IMR-90 (cell line): ENCODE measurements around the gene BPIFB1. TPM values are rescaled to one million over a fixed set of nuclear protein-coding genes. Genes with fewer than 3 reads are reported as not detected.

ENCODE experiments used
- ATAC-seq: fragments of 200-7000 bp; cut with Tn5 transposase; 2 replicates; pipeline ENCODE4 v1.9.1; 2020; ENCODE audit warnings: low read depth, mild to moderate bottlenecking, moderate library complexity
- BruUV-seq: library from RNA; stranded (reverse); fragments of 400-500 nt; replicated peaks from 2 replicates; lab custom pipeline; 2021; lab: Mats Ljungman, UMichigan
- CTCF ChIA-PET: fragments of 300-600 bp; formaldehyde crosslinking; extraction: SDS; loops from one replicate; lab custom pipeline; 2021; ENCODE audit warnings: antibody characterized with exemption; lab: Yijun Ruan, JAX
- POLR2A ChIA-PET: fragments of 300-600 bp; sonication (Branson Sonifier 250); formaldehyde crosslinking; loops from one replicate; lab custom pipeline; 2022; ENCODE audit warnings: antibody characterized with exemption; ENCODE audit not compliant: unreplicated experiment; lab: Charles Lee
- DNase-seq: peaks from one replicate; pipeline ENCODE4 v3.0.0; 2013
- H2AFZ ChIP-seq: replicated peaks from 2 replicates; pipeline ENCODE3; 2013; ENCODE audit warnings: low read length, mild to moderate bottlenecking; ENCODE audit not compliant: poor library complexity
- H2AK5ac ChIP-seq: 2 replicates; pipeline ENCODE4 v1.6.1; 2013; ENCODE audit warnings: low read depth, low read length, inconsistent platforms
- H2AK9ac ChIP-seq: replicated peaks from 2 replicates; pipeline ENCODE3; 2013; ENCODE audit warnings: mild to moderate bottlenecking, low read depth, low read length, moderate library complexity; ENCODE audit not compliant: poor library complexity
- H2BK120ac ChIP-seq: 2 replicates; pipeline ENCODE4 v1.6.1; 2013; ENCODE audit warnings: low read depth, low read length, inconsistent platforms
- H2BK15ac ChIP-seq: 3 replicates; pipeline ENCODE4 v1.6.1; 2013; ENCODE audit warnings: low read depth, low read length, inconsistent platforms
- H2BK20ac ChIP-seq: 2 replicates; pipeline ENCODE4 v1.6.1; 2013; ENCODE audit warnings: low read depth, mild to moderate bottlenecking, inconsistent platforms, low read length, moderate library complexity
- H2BK5ac ChIP-seq: 2 replicates; pipeline ENCODE4 v1.6.1; 2013; ENCODE audit warnings: mild to moderate bottlenecking, low read depth, low read length, inconsistent platforms; ENCODE audit not compliant: poor library complexity, severe bottlenecking
- H3K14ac ChIP-seq: replicated peaks from 2 replicates; pipeline ENCODE4 v1.6.1; 2013; ENCODE audit warnings: low read depth, low read length, inconsistent platforms
- H3K18ac ChIP-seq: 2 replicates; pipeline ENCODE4 v1.6.1; 2013; ENCODE audit warnings: low read depth, low read length, control low read depth
- H3K23ac ChIP-seq: 2 replicates; pipeline ENCODE4 v1.6.1; 2013; ENCODE audit warnings: low read depth, low read length, inconsistent platforms
- H3K27ac ChIP-seq: 2 replicates; pipeline ENCODE4 v1.5.1; 2013; ENCODE audit warnings: mild to moderate bottlenecking, control low read depth, low read length; ENCODE audit not compliant: insufficient read depth
- H3K27me3 ChIP-seq: 2 replicates; pipeline ENCODE4 v1.6.1; 2013; ENCODE audit warnings: low read length; ENCODE audit not compliant: control insufficient read depth, insufficient read depth
- H3K36me3 ChIP-seq: 2 replicates; pipeline ENCODE4 v1.6.1; 2013; ENCODE audit warnings: low read length, mixed read lengths; ENCODE audit not compliant: control insufficient read depth, insufficient read depth
- H3K4ac ChIP-seq: 2 replicates; pipeline ENCODE4 v1.6.1; 2013; ENCODE audit warnings: low read depth, low read length, inconsistent platforms
- H3K4me1 ChIP-seq: 2 replicates; pipeline ENCODE4 v1.6.1; 2013; ENCODE audit warnings: low read length, mixed read lengths; ENCODE audit not compliant: control insufficient read depth, insufficient read depth
- H3K4me2 ChIP-seq: 2 replicates; pipeline ENCODE4 v1.6.1; 2013; ENCODE audit warnings: low read depth, mild to moderate bottlenecking, control low read depth, low read length, moderate library complexity
- H3K4me3 ChIP-seq: 2 replicates; pipeline ENCODE4 v1.5.1; 2013; ENCODE audit warnings: low read depth, mild to moderate bottlenecking, control low read depth, low read length, moderate library complexity; ENCODE audit not compliant: insufficient read depth
- H3K56ac ChIP-seq: 2 replicates; pipeline ENCODE4 v1.6.1; 2013; ENCODE audit warnings: low read length, inconsistent platforms; ENCODE audit not compliant: insufficient read depth; ENCODE audit errors: extremely low read depth
- H3K79me1 ChIP-seq, 2 experiments: 2 replicates each; pipeline ENCODE4 v1.6.1; 2013; ENCODE audit warnings: low read length in 2 of 2, inconsistent platforms in 1 of 2, low read depth in 1 of 2
- H3K9ac ChIP-seq: 2 replicates; pipeline ENCODE4 v1.6.1; 2013; ENCODE audit warnings: low read depth, low read length, control low read depth
- H3K9me1 ChIP-seq: 2 replicates; pipeline ENCODE4 v1.6.1; 2013; ENCODE audit warnings: low read length, inconsistent platforms; ENCODE audit not compliant: insufficient read depth
- H3K9me3 ChIP-seq: 2 replicates; pipeline ENCODE4 v1.6.1; 2013; ENCODE audit warnings: low read length; ENCODE audit not compliant: control insufficient read depth, insufficient read depth
- H4K20me1 ChIP-seq: 2 replicates; pipeline ENCODE4 v1.6.1; 2013; ENCODE audit warnings: low read length, inconsistent platforms; ENCODE audit not compliant: insufficient read depth
- H4K5ac ChIP-seq: 2 replicates; pipeline ENCODE4 v1.6.1; 2013; ENCODE audit warnings: mild to moderate bottlenecking, low read depth, low read length, control low read depth
- H4K8ac ChIP-seq, 2 experiments: 2 replicates each; pipeline ENCODE4 v1.6.1; 2013; ENCODE audit warnings: low read depth in 2 of 2, low read length in 2 of 2, control low read depth in 1 of 2, inconsistent platforms in 1 of 2
- H4K91ac ChIP-seq: 2 replicates; pipeline ENCODE4 v1.6.1; 2013; ENCODE audit warnings: low read depth, low read length, inconsistent platforms; ENCODE audit not compliant: insufficient read depth
- BHLHE40 ChIP-seq: fragments of 150-350 bp; IDR thresholded peaks from 2 replicates; pipeline ENCODE4 v1.6.1; 2016; ENCODE audit warnings: mild to moderate bottlenecking, low read depth, low read length
- CHD1 ChIP-seq: IDR thresholded peaks from 2 replicates; pipeline ENCODE4 v1.6.1; 2012; ENCODE audit warnings: low read depth, low read length, improper control_type of control experiment
- FOS ChIP-seq: fragments of 150-350 bp; IDR thresholded peaks from 2 replicates; pipeline ENCODE4 v1.6.1; 2016; ENCODE audit warnings: low read depth, low read length
- RCOR1 ChIP-seq: IDR thresholded peaks from 2 replicates; pipeline ENCODE4 v1.6.1; 2012; ENCODE audit warnings: mild to moderate bottlenecking, low read length, improper control_type of control experiment; ENCODE audit not compliant: insufficient replicate concordance
- RFX5 ChIP-seq: IDR thresholded peaks from 2 replicates; pipeline ENCODE4 v1.8.0; 2012; ENCODE audit warnings: low read depth, mild to moderate bottlenecking, low read length, moderate library complexity
- WGBS, 2 experiments: methylation state at CpG; one replicate each; pipeline versions ENCODE4 v1.1.5 to v1.1.7; 2013; ENCODE audit warnings: missing lambda C conversion rate in 2 of 2; ENCODE audit not compliant: insufficient read length in 1 of 2; ENCODE audit errors: extremely low coverage in 2 of 2; 5-methylcytosine and 5-hydroxymethylcytosine counted together
- dilution Hi-C: fragments of 300-500 bp; cut with HindIII; formaldehyde crosslinking; loops from one replicate; pipeline ENCODE4 v1.14.3; 2018; ENCODE audit warnings: low sequenced_read_pairs; ENCODE audit not compliant: unreplicated experiment
- in situ Hi-C: fragments of 300-500 bp; cut with MboI; formaldehyde crosslinking; loops from 3 replicates; pipeline ENCODE4 v1.14.3; 2019; ENCODE audit warnings: low sequenced_read_pairs, inconsistent platforms, mixed read lengths
- intact Hi-C: fragments of 100-400 bp; cut with micrococcal nuclease; formaldehyde crosslinking; loops from 2 replicates; pipeline ENCODE4 v1.10.0; 2022
- polyA plus RNA-seq, 3 experiments: library from polyadenylated mRNA; depleted of rRNA; stranded (reverse); fragments of >200 nt; gene quantifications; 2 replicates each; pipeline ENCODE4 v1.2.3, GENCODE V29; 2012; ENCODE audit warnings: low replicate concordance in 1 of 3
- total RNA-seq: library from RNA; depleted of rRNA; stranded (reverse); fragments of >200 nt; gene quantifications from 2 replicates; pipeline ENCODE4 v1.2.3, GENCODE V29; 2012
- TF ChIP-seq, protein P1 (sequence below): fragments of 150-350 bp; IDR thresholded peaks from 2 replicates; pipeline ENCODE4 v1.6.1; 2017; ENCODE audit warnings: mild to moderate bottlenecking, antibody characterized with exemption, low read length, low read depth

Gene BPIFB1
- total and polyA plus RNA-seq, 2 of the 4 experiments (the other 2 are of a cell fraction), result not detected

DNA sequence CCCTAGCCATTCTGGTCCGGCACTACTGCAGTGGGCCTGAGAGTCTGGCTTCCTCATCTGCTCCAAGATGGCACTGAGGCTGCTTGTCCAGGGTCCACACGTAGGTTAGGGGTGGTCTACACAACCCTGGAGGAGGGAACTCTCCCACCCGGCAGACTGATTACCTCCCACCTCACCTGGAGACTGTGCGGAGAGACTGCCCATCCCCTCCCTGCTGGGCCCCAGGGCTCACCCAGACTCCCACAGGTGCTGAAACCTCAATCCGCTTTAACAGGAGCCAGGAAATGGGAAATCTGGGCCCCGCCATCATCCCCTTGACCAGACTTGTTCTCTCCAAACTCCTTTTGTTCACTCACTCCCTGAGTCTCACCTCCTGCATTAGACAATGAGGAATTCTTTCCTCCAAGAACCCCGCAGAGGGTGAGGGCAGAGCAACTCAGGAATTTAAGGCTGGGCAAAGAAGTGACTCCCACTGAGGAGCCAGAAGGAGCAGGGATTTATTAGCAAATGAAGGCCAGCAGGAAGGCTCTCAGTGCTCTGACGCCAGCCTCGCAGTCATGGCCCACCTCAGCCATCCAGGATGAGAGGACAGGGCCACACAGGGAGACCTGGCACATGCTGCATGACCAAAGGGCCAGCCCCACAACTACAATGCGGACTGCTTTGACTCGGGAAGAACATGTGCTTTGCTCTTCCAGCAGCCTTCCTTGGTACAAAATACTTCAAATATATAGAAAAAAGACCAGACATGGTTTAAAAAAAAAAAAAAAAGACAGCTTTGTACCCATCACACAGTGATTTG, 65.3 kb downstream of the BPIFB1 start:
- Histone ChIP-seq H3K23ac (no peak overlapping the region), H3K79me1 (no peaks in the 10 kb centered on the region), H3K27ac (no peak overlapping the region), H3K4me3 (no peak overlapping the region), H2BK15ac (no peak overlapping the region), H3K4ac (no peak overlapping the region), H3K14ac (no peak overlapping the region), H2AFZ (no peak overlapping the region), H2BK120ac (no peak overlapping the region), H4K8ac (no peak overlapping the region), H3K9me1 (peaks cover 4% of the 10 kb centered on the region; the same call in 1 of the 2 replicates), H3K9ac (no peak overlapping the region), H3K27me3 (no peaks in the 10 kb centered on the region; the same call in 1 of the 2 replicates), H4K5ac (no peak overlapping the region), H4K91ac (no peak overlapping the region), H2BK5ac (no peak overlapping the region), H3K18ac (no peak overlapping the region), H2AK5ac (no peak overlapping the region), H4K20me1 (no peaks in the 10 kb centered on the region; the same call in 1 of the 2 replicates), H2AK9ac (no peak overlapping the region), H3K36me3 (peaks cover 8% of the 10 kb centered on the region), H3K9me3 (no peaks in the 10 kb centered on the region), H3K56ac (no peak overlapping the region), H2BK20ac (no peak overlapping the region), H3K4me1 (no peaks in the 10 kb centered on the region; the same call in 1 of the 2 replicates), H3K4me2 (no peak overlapping the region)
- TF ChIP-seq, protein P1, sequence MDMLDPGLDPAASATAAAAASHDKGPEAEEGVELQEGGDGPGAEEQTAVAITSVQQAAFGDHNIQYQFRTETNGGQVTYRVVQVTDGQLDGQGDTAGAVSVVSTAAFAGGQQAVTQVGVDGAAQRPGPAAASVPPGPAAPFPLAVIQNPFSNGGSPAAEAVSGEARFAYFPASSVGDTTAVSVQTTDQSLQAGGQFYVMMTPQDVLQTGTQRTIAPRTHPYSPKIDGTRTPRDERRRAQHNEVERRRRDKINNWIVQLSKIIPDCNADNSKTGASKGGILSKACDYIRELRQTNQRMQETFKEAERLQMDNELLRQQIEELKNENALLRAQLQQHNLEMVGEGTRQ, result no peak
- TF ChIP-seq FOS (no peak), RFX5 (no peak), CHD1 (no peak), RCOR1 (no peak), BHLHE40 (no peak)
- ChIA-PET CTCF (no interaction called here), POLR2A (no interaction called here)
- in situ Hi-C loops, result no loop called here
- 83% methylated on average over 2 of the region's 11 CpGs; no CpG with 5 or more reads in 1 of the 2 experiments for WGBS, 2 experiments
- DNase-seq (no peak), ATAC-seq (no peak)
- no TSS peak for BruUV-seq
- dilution Hi-C loops, result no loop called here
- intact Hi-C loops, result no loop called here
